GM23248 (cell line): ENCODE results near the gene USP37.

Experiments
- EZH2 ChIP-seq: fragments of 200-600 bp; sonication (generic); IDR thresholded peaks from 2 replicates; pipeline ENCODE4 v1.6.1; 2018; ENCODE audit warnings: antibody characterized with exemption, mild to moderate bottlenecking; ENCODE audit not compliant: insufficient read depth, poor library complexity, severe bottlenecking
- EZH2phosphoT487 ChIP-seq: fragments of 200-600 bp; sonication (generic); IDR thresholded peaks from 2 replicates; pipeline ENCODE4 v1.6.1; 2018; ENCODE audit warnings: antibody characterized with exemption, moderate library complexity, mild to moderate bottlenecking, low read depth; ENCODE audit not compliant: insufficient read depth

DNA sequence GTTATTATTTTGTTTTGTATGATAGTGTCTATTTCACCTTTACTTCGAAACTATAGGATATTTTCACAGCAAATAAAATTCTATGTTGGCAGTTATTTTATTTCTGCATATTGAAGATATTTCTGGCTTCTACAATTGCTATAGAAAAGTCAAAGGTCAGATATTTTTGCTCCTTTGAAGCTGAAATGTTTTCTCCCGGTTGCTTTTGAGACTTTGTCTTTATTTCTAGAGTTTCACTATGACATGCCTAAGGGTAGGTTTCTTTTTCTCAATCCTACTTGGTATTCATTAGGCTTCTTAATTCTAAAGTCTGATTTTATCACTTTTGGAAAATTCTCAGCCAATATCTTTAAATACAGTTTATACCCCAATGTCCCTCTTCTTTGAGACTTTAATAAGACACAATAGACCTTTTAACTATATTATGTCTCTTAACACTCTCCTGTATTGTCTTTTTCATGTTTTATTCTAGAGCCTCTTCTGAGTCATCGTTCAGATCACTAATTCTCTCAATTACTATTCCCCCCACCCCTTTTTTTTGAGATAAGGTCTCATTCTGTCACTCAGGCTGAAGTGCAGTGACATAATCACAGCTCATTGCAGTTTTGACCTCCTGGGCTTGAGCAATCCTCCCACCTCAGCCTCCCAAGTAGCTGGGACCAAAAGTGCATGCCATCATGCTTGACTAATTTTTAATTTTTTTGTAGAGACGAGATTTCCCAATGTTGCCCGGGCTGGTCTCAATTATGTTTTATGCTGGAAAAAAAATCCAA, 50.5 kb downstream of the USP37 start:
- no peak for TF ChIP-seq EZH2
- TF ChIP-seq EZH2phosphoT487: no peak
